Measurements from ENCODE around the gene TFIP11. TPM values are rescaled to one million over a fixed set of nuclear protein-coding genes. Genes with fewer than 3 reads are reported as not detected.
A peak's percentile ranks its signal among the peaks of the same experiment; 100 is the strongest.

Gene TFIP11
- total and polyA plus RNA-seq, 2 of the 13 experiments (the other 11 are each of a cell fraction or from before 2014, with no cell fraction given) = 15.4 to 22.8 TPM

DNA sequence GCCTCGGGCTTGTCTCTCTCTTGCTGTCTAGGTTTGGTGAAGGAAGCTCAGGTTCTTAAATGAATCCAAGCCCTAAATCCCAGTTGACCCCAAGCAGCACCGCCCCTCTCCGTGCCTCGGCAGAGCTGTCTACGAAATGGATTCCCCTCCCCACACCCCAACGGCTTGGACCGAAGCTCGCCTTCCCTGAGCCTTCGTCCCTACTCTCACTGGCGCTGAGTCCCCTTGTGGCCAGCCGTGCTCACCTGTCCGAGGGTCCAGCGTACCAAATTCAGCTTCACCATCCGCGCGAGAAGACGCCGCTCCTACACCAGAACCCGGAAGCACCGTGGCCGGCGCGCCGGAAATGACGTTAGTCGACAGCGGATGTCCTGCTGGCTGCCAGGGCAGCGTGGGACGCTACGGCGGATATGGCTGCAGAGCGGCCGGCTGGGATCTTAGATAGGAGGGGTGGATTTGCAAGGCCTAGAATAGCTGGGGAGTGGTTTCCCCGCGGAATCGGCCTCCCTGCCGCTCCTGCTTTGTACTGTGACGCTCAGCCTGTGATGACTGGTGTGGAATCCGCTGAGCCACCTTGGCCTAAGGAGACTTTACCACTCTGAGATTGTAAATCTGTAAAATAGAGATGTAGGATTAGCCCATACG, at the start of gene TFIP11 (continued):
- TF ChIP-seq, protein P1, sequence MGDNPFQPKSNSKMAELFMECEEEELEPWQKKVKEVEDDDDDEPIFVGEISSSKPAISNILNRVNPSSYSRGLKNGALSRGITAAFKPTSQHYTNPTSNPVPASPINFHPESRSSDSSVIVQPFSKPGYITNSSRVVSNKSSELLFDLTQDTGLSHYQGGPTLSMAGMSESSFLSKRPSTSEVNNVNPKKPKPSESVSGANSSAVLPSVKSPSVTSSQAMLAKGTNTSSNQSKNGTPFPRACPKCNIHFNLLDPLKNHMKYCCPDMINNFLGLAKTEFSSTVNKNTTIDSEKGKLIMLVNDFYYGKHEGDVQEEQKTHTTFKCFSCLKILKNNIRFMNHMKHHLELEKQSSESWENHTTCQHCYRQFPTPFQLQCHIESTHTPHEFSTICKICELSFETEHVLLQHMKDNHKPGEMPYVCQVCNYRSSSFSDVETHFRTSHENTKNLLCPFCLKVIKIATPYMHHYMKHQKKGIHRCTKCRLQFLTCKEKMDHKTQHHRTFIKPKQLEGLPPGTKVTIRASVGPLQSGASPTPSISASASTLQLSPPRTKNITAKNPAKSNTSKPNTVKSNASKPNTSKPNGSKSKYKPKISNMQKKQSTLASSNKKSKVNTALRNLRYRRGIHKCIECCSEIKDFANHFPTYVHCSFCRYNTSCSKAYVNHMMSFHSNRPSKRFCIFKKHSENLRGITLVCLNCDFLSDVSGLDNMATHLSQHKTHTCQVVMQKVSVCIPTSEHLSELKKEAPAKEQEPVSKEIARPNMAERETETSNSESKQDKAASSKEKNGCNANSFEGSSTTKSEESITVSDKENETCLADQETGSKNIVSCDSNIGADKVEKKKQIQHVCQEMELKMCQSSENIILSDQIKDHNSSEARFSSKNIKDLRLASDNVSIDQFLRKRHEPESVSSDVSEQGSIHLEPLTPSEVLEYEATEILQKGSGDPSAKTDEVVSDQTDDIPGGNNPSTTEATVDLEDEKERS (CRISPR knock-in tag; IDR thresholded peaks at IDR 0.05) = peak; percentile 93
- TF ChIP-seq, protein P2, sequence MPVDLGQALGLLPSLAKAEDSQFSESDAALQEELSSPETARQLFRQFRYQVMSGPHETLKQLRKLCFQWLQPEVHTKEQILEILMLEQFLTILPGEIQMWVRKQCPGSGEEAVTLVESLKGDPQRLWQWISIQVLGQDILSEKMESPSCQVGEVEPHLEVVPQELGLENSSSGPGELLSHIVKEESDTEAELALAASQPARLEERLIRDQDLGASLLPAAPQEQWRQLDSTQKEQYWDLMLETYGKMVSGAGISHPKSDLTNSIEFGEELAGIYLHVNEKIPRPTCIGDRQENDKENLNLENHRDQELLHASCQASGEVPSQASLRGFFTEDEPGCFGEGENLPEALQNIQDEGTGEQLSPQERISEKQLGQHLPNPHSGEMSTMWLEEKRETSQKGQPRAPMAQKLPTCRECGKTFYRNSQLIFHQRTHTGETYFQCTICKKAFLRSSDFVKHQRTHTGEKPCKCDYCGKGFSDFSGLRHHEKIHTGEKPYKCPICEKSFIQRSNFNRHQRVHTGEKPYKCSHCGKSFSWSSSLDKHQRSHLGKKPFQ (CRISPR knock-in tag; IDR thresholded peaks at IDR 0.05; ENCODE audit: insufficient replicate concordance) = no peak
- peak; percentile 47; the same call in 1 of the 2 replicates for TF ChIP-seq ZMYM3 (CRISPR knock-in tag; IDR thresholded peaks at IDR 0.05)
- TF ChIP-seq, protein P3, sequence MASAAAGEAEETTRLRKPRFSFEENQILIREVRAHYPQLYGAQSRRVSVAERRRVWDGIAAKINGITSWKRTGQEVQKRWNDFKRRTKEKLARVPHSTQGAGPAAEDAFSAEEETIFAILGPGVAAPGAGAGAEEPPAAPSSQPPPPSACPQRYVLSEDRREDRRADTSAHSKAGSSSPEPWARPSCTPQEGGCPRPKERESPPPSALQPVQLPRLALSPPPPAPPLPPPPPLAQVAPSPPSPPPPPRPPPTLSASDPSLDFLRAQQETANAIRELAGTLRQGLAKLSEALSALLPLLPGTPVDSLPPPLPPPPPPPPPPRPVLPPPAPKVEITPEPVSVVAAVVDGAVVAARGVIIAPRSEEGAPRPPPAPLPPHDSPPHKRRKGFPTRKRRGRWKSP (CRISPR knock-in tag; IDR thresholded peaks at IDR 0.05) = 0 out of 2 replicates have a peak, but pooled peaks have one; percentile 33
- peak; percentile 77; the same call in 1 of the 2 replicates for TF ChIP-seq MIER3 (CRISPR knock-in tag; IDR thresholded peaks at IDR 0.05; ENCODE audit: borderline replicate concordance)
- peak; percentile 54 for TF ChIP-seq SP2 (CRISPR knock-in tag; IDR thresholded peaks at IDR 0.05)
- TF ChIP-seq, protein P4, sequence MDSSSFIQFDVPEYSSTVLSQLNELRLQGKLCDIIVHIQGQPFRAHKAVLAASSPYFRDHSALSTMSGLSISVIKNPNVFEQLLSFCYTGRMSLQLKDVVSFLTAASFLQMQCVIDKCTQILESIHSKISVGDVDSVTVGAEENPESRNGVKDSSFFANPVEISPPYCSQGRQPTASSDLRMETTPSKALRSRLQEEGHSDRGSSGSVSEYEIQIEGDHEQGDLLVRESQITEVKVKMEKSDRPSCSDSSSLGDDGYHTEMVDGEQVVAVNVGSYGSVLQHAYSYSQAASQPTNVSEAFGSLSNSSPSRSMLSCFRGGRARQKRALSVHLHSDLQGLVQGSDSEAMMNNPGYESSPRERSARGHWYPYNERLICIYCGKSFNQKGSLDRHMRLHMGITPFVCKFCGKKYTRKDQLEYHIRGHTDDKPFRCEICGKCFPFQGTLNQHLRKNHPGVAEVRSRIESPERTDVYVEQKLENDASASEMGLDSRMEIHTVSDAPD (CRISPR knock-in tag; IDR thresholded peaks at IDR 0.05) = peak; percentile 30; the same call in 1 of the 2 replicates
- TF ChIP-seq MTA1 (CRISPR knock-in tag; IDR thresholded peaks at IDR 0.05; ENCODE audit: borderline replicate concordance) = peak; percentile 73; the same call in 1 of the 2 replicates
- peak; percentile 73 for TF ChIP-seq IKZF4 (CRISPR knock-in tag; IDR thresholded peaks at IDR 0.05; ENCODE audit: borderline replicate concordance, low read depth, not compliant biosample characterization)
- TF ChIP-seq ZNF441 (CRISPR knock-in tag; IDR thresholded peaks at IDR 0.05; ENCODE audit: borderline replicate concordance) = 0 out of 2 replicates have a peak, but pooled peaks have one; percentile 26
- TF ChIP-seq, protein P5, sequence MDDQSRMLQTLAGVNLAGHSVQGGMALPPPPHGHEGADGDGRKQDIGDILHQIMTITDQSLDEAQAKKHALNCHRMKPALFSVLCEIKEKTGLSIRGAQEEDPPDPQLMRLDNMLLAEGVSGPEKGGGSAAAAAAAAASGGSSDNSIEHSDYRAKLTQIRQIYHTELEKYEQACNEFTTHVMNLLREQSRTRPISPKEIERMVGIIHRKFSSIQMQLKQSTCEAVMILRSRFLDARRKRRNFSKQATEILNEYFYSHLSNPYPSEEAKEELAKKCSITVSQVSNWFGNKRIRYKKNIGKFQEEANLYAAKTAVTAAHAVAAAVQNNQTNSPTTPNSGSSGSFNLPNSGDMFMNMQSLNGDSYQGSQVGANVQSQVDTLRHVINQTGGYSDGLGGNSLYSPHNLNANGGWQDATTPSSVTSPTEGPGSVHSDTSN (CRISPR knock-in tag; IDR thresholded peaks at IDR 0.05; ENCODE audit: borderline replicate concordance) = no peak; the same call in 1 of the 2 replicates
- TF ChIP-seq KAT7 (CRISPR knock-in tag; IDR thresholded peaks at IDR 0.05; ENCODE audit: borderline replicate concordance) = peak; percentile 76
- TF ChIP-seq ZZZ3 (CRISPR knock-in tag; IDR thresholded peaks at IDR 0.05; ENCODE audit: borderline replicate concordance) = peak; percentile 94; the same call in 1 of the 2 replicates
- TF ChIP-seq HOXA7 (CRISPR knock-in tag; IDR thresholded peaks at IDR 0.05) = no peak
- TF ChIP-seq, protein P6, sequence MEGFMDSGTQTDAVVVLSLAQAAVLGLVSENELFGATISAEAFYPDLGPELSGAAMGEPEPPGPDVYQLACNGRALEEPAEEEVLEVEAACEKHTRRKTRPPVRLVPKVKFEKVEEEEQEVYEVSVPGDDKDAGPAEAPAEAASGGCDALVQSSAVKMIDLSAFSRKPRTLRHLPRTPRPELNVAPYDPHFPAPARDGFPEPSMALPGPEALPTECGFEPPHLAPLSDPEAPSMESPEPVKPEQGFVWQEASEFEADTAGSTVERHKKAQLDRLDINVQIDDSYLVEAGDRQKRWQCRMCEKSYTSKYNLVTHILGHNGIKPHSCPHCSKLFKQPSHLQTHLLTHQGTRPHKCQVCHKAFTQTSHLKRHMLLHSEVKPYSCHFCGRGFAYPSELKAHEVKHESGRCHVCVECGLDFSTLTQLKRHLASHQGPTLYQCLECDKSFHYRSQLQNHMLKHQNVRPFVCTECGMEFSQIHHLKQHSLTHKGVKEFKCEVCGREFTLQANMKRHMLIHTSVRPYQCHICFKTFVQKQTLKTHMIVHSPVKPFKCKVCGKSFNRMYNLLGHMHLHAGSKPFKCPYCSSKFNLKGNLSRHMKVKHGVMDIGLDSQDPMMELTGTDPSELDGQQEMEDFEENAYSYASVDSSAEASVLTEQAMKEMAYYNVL (CRISPR knock-in tag; IDR thresholded peaks at IDR 0.05; ENCODE audit: borderline replicate concordance) = peak; percentile 72; the same call in 1 of the 2 replicates
- TF ChIP-seq MXD4 (CRISPR knock-in tag; IDR thresholded peaks at IDR 0.05) = peak; percentile 95
- TF ChIP-seq ZNF607 (CRISPR knock-in tag; IDR thresholded peaks at IDR 0.05; ENCODE audit: borderline replicate concordance) = peak; percentile 57; the same call in 1 of the 2 replicates

Measured in HepG2 (cell line).